Liver (tissue), 9 donors: Measurements from ENCODE around the gene CCDC120. TPM values are rescaled to one million over a fixed set of nuclear protein-coding genes. Genes with fewer than 3 reads are reported as not detected.
A peak's percentile ranks its signal among the peaks of the same experiment; 100 is the strongest.

Source experiments
- DNase-seq: peaks from one replicate; pipeline ENCODE4 v3.0.0-alpha.2; 2017; ENCODE audit warnings: low spot score
- H3K27ac ChIP-seq, 2 donors: one replicate each; pipeline ENCODE4 v1.7.0; 2013; ENCODE audit warnings: inconsistent platforms in 2 of 2, low read length in 2 of 2, control low read depth in 1 of 2, low read depth in 1 of 2, mild to moderate bottlenecking in 1 of 2
- H3K27me3 ChIP-seq, 4 donors: one replicate each; pipeline versions ENCODE4 v1.6.1 to v1.7.0; 2013; ENCODE audit warnings: low read length in 3 of 4, inconsistent platforms in 1 of 4, mild to moderate bottlenecking in 1 of 4, moderate library complexity in 1 of 4; ENCODE audit not compliant: control insufficient read depth in 4 of 4, insufficient read depth in 4 of 4
- H3K36me3 ChIP-seq, 4 donors: one replicate each; pipeline versions ENCODE4 v1.6.1 to v1.7.0; 2013; ENCODE audit warnings: low read length in 3 of 4, mild to moderate bottlenecking in 3 of 4, low read depth in 1 of 4, moderate library complexity in 1 of 4; ENCODE audit not compliant: control insufficient read depth in 4 of 4, insufficient read depth in 3 of 4
- H3K4me1 ChIP-seq, 4 donors: one replicate each; pipeline versions ENCODE4 v1.6.1 to v1.7.0; 2013; ENCODE audit warnings: low read length in 3 of 4, mild to moderate bottlenecking in 3 of 4, moderate library complexity in 1 of 4; ENCODE audit not compliant: control insufficient read depth in 4 of 4, insufficient read depth in 4 of 4
- H3K4me3 ChIP-seq, 3 donors: one replicate each; pipeline versions ENCODE4 v1.6.1 to v1.7.0; 2013; ENCODE audit warnings: low read length in 3 of 3, control low read depth in 1 of 3, low read depth in 1 of 3, mild to moderate bottlenecking in 1 of 3
- H3K9ac ChIP-seq, 2 donors: one replicate each; pipeline ENCODE4 v1.7.0; 2013; ENCODE audit warnings: low read length in 2 of 2, mild to moderate bottlenecking in 2 of 2, moderate library complexity in 2 of 2, control low read depth in 1 of 2, low read depth in 1 of 2
- H3K9me3 ChIP-seq, 4 donors: one replicate each; pipeline versions ENCODE4 v1.6.1 to v1.7.0; 2013; ENCODE audit warnings: low read length in 3 of 4; ENCODE audit not compliant: control insufficient read depth in 4 of 4
- CTCF ChIP-seq: fragments of 150-350 bp; IDR thresholded peaks from 2 replicates; pipeline ENCODE4 v1.5.1; 2017; ENCODE audit warnings: improper control_type of control experiment, low read depth, low read length; ENCODE audit not compliant: missing input control
- EGR1 ChIP-seq, 2 donors: IDR thresholded peaks; 2 replicates each; pipeline ENCODE4 v1.6.1; 2016 to 2018; ENCODE audit warnings: antibody characterized with exemption in 2 of 2, low read depth in 2 of 2
- FOXA2 ChIP-seq: IDR thresholded peaks from 2 replicates; pipeline ENCODE4 v1.6.1; 2016; ENCODE audit warnings: antibody characterized with exemption
- GABPA ChIP-seq, 2 donors: IDR thresholded peaks in 1 of 2; conservative IDR thresholded peaks in 1 of 2; 2 replicates each; pipeline ENCODE4 v1.6.1; 2016; ENCODE audit warnings: antibody characterized with exemption in 2 of 2, mild to moderate bottlenecking in 1 of 2, moderate library complexity in 1 of 2
- HNF4A ChIP-seq, 2 donors: conservative IDR thresholded peaks; 2 replicates each; pipeline ENCODE4 v1.6.1; 2016; ENCODE audit warnings: antibody characterized with exemption in 2 of 2, mild to moderate bottlenecking in 2 of 2
- JUND ChIP-seq, 2 donors: IDR thresholded peaks; 2 replicates each; pipeline ENCODE4 v1.6.1; 2016; ENCODE audit warnings: antibody characterized with exemption in 2 of 2
- MAX ChIP-seq: IDR thresholded peaks from 2 replicates; pipeline ENCODE4 v1.6.1; 2016; ENCODE audit warnings: antibody characterized with exemption
- NR2F2 ChIP-seq: IDR thresholded peaks from 2 replicates; pipeline ENCODE4 v1.6.1; 2016; ENCODE audit warnings: antibody characterized with exemption
- RAD21 ChIP-seq, 2 donors: IDR thresholded peaks; 2 replicates each; pipeline ENCODE4 v1.6.1; 2016; ENCODE audit warnings: antibody characterized with exemption in 2 of 2, mild to moderate bottlenecking in 2 of 2
- RXRA ChIP-seq, 2 donors: IDR thresholded peaks; 2 replicates each; pipeline ENCODE4 v1.6.1; 2017 to 2018; ENCODE audit warnings: antibody characterized with exemption in 2 of 2, mild to moderate bottlenecking in 1 of 2
- SP1 ChIP-seq: IDR thresholded peaks from 2 replicates; pipeline ENCODE4 v1.6.1; 2018; ENCODE audit warnings: antibody characterized with exemption, mild to moderate bottlenecking
- TAF1 ChIP-seq: conservative IDR thresholded peaks from 2 replicates; pipeline ENCODE4 v1.6.1; 2016; ENCODE audit warnings: antibody characterized with exemption, mild to moderate bottlenecking
- YY1 ChIP-seq: IDR thresholded peaks from 2 replicates; pipeline ENCODE4 v1.6.1; 2016; ENCODE audit warnings: antibody characterized with exemption, mild to moderate bottlenecking
- ZBTB33 ChIP-seq: IDR thresholded peaks from 2 replicates; pipeline ENCODE4 v1.6.1; 2016; ENCODE audit warnings: antibody characterized with exemption
- WGBS: extraction: QIAGEN DNeasy Blood & Tissue Kit; methylation state at CpG from one replicate; pipeline ENCODE4 v1.1.7; 2013; 5-methylcytosine and 5-hydroxymethylcytosine counted together
- polyA plus RNA-seq, 2 donors: library from polyadenylated mRNA; stranded (reverse) in 1 of 2; unstranded in 1 of 2; fragments of 200-250 nt in 1 of 2; fragments of >200 nt in 1 of 2; fragmentation: Nextera tagmentation in 1 of 2; extraction: Ambion mirVana in 1 of 2; gene quantifications; one replicate each; pipeline versions ENCODE4 v1.2.1 to v1.2.3, GENCODE V29; 2013 to 2015
- total RNA-seq, 2 donors: library from RNA; depleted of rRNA; stranded (reverse); fragments of >200 nt; gene quantifications; one replicate each; pipeline ENCODE4 v1.2.3, GENCODE V29; 2014
- TF ChIP-seq, protein P1 (sequence below): IDR thresholded peaks from 2 replicates; pipeline ENCODE4 v1.6.1; 2016; ENCODE audit warnings: antibody characterized with exemption
- TF ChIP-seq, protein P2 (sequence below): IDR thresholded peaks from 2 replicates; pipeline ENCODE4 v1.6.1; 2016; ENCODE audit warnings: antibody characterized with exemption, mild to moderate bottlenecking
- donor health status: healthy.
- donor health status: healthy.
- donor health status: healthy.
- donor health status: healthy.
- donor health status: healthy.

The CCDC120 gene
- total and polyA plus RNA-seq, 4 donors, result 1.0 to 3.4 (median 1.6) TPM

DNA sequence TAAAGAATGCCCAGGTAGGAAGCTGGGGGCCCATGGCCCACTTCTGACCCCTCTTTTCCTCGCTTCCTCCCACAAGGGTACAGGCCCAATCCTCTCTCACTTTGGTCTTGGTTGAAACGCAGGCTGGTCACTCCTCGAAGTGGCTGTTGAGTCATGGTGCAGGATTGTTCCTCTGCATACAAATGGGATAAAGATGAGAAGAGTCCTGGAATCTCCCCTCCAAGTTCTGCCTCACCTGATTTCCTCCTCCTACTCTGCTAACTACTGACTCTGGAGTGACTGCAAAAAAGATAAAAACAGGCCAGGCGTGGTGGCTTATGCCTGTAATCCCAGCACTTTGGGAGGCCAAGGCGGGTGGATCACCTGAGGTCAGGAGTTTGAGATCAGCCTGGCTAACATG lies 19.1 kb downstream of the CCDC120 start:
- no peak for TF ChIP-seq HNF4A (conservative IDR thresholded peaks at IDR 0.05)
- TF ChIP-seq JUND (IDR thresholded peaks at IDR 0.05), result no peak
- no peak for TF ChIP-seq RAD21 (IDR thresholded peaks at IDR 0.05)
- TF ChIP-seq, protein P1, sequence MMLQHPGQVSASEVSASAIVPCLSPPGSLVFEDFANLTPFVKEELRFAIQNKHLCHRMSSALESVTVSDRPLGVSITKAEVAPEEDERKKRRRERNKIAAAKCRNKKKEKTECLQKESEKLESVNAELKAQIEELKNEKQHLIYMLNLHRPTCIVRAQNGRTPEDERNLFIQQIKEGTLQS, result no peak
- TF ChIP-seq NR2F2, result no peak
- TF ChIP-seq FOXA2, result no peak
- no peak for TF ChIP-seq GABPA (IDR thresholded peaks at IDR 0.05 in 1 of 2, conservative IDR thresholded peaks at IDR 0.05 in 1 of 2)
- TF ChIP-seq, protein P2, sequence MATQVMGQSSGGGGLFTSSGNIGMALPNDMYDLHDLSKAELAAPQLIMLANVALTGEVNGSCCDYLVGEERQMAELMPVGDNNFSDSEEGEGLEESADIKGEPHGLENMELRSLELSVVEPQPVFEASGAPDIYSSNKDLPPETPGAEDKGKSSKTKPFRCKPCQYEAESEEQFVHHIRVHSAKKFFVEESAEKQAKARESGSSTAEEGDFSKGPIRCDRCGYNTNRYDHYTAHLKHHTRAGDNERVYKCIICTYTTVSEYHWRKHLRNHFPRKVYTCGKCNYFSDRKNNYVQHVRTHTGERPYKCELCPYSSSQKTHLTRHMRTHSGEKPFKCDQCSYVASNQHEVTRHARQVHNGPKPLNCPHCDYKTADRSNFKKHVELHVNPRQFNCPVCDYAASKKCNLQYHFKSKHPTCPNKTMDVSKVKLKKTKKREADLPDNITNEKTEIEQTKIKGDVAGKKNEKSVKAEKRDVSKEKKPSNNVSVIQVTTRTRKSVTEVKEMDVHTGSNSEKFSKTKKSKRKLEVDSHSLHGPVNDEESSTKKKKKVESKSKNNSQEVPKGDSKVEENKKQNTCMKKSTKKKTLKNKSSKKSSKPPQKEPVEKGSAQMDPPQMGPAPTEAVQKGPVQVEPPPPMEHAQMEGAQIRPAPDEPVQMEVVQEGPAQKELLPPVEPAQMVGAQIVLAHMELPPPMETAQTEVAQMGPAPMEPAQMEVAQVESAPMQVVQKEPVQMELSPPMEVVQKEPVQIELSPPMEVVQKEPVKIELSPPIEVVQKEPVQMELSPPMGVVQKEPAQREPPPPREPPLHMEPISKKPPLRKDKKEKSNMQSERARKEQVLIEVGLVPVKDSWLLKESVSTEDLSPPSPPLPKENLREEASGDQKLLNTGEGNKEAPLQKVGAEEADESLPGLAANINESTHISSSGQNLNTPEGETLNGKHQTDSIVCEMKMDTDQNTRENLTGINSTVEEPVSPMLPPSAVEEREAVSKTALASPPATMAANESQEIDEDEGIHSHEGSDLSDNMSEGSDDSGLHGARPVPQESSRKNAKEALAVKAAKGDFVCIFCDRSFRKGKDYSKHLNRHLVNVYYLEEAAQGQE, result no peak
- TF ChIP-seq CTCF, result no peak
- no peak for TF ChIP-seq TAF1
- TF ChIP-seq SP1, result no peak
- no peak for TF ChIP-seq RXRA (IDR thresholded peaks at IDR 0.05)
- DNase-seq, result no peak
- H3K27me3 ChIP-seq, result no peaks in the 10 kb centered on the region
- H3K36me3 ChIP-seq, result peaks cover 2 to 19% (median 7%) of the 10 kb centered on the region in 4 donors
- H3K4me3 ChIP-seq, result no peak overlapping the region
- no peak overlapping the region for H3K27ac ChIP-seq
- 98% methylated on average over 5 of the region's 5 CpGs for WGBS
- H3K9me3 ChIP-seq, result no peaks in the 10 kb centered on the region
- no peak overlapping the region for H3K9ac ChIP-seq
- peaks cover 3 to 15% (median 8%) of the 10 kb centered on the region in 4 donors for H3K4me1 ChIP-seq

DNA sequence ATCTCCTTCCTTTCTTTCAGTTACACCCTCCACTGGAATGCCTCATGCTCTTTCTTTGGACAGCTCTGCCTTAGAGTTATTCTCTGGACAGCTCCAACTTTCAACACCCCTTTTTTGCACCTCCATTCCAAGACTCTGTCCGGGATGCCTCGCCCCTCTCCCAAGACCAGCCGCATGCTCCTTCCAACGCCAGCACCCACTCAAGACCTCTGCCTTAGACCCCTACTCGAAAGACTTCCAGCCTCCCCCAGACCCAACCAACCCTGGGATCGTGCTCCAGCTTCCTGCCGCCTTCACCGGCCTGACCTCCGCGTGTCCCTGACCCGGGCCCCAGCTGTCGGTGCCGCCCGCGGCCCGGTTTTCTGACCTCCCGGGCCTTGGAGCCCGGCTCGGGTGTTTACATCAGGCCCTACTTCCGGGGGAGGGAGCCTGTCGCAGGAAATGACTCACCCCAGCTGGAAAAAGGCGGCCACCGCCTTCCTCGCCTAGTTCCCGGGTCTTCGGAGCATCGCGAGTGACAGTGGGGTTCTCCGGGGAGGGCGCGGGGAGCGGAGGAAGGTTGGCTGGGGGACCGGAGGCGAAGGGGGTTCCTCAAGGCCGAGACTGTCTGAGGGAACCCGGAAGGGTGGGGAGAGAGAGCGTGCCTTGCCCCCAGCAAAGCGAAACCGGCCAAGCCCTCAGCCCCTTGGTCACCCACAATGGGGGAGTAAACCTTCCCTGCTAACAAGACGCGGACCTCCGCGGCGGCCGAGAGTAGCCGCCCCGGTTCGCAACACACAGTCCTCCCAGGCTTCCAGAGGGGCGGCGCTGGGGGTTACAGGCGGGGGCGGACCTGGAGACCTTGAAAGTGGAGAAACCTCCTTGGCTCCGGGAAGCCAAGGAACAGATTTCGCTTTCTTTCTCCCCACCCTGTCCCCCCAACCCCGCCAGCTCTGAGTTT lies 21.0 kb downstream of the CCDC120 start, which contains the start of gene WDR45:
TSS of gene WDR45 (minus strand) at position 399 of the 940 bp plus-strand sequence. CDS start 1,792 bp downstream, outside the sequence.
- H3K9me3 ChIP-seq, result no peaks in the 10 kb centered on the region
- WGBS, result under 1% methylated on average over 55 of the region's 55 CpGs
- TF ChIP-seq RAD21 (IDR thresholded peaks at IDR 0.05) (no peak), JUND (IDR thresholded peaks at IDR 0.05) (peak; percentile 95 to 96), MAX (peak; percentile 29), GABPA (IDR thresholded peaks at IDR 0.05 in 1 of 2, conservative IDR thresholded peaks at IDR 0.05 in 1 of 2) (peak; percentile 76 to 92), RXRA (IDR thresholded peaks at IDR 0.05) (peak in 1 of 2 donors; percentile 42), SP1 (peak; percentile 29), ZBTB33 (no peak), NR2F2 (peak; percentile 58), HNF4A (conservative IDR thresholded peaks at IDR 0.05) (no peak), YY1 (peak; percentile 34), EGR1 (IDR thresholded peaks at IDR 0.05; ENCODE audit: low read depth in 2 of 2) (no peak)
- TF ChIP-seq, protein P1, result peak; percentile 81
- TF ChIP-seq, protein P2, result peak; percentile 36
- H3K27me3 ChIP-seq, result no peaks in the 10 kb centered on the region
- H3K9ac ChIP-seq, result peak within 1 kb of the TSS; percentile 72 to 86
- H3K27ac ChIP-seq, result peak within 1 kb of the TSS; percentile 83 to 98
- DNase-seq, result peak; percentile 72
- H3K36me3 ChIP-seq, result peaks cover 2 to 19% (median 7%) of the 10 kb centered on the region in 4 donors
- peaks cover 0 to 5% (median 5%) of the 10 kb centered on the region in 4 donors for H3K4me1 ChIP-seq
- peak within 1 kb of the TSS; percentile 67 to 88 (median 74) for H3K4me3 ChIP-seq
